Uterus (tissue), 4 donors: Measurements from ENCODE around the gene BTBD6. TPM values are rescaled to one million over a fixed set of nuclear protein-coding genes. Genes with fewer than 3 reads are reported as not detected.

Experiments
- DNase-seq, 2 donors: peaks; one replicate each; pipeline ENCODE4 v3.0.0-alpha.2; 2019 to 2020
- H3K27ac ChIP-seq, 2 donors: fragments of 200-600 bp; sonication (generic); 1 replicate in 1 of 2; 2 replicates in 1 of 2; pipeline ENCODE4 v1.5.1; 2016 to 2018
- H3K27me3 ChIP-seq, 2 donors: fragments of 200-600 bp; sonication (generic); one replicate each; pipeline ENCODE4 v1.5.1; 2018 to 2019; ENCODE audit warnings: control low read depth in 1 of 2
- H3K36me3 ChIP-seq, 2 donors: fragments of 200-600 bp; sonication (generic); one replicate each; pipeline ENCODE4 v1.5.1; 2019; ENCODE audit warnings: control low read depth in 1 of 2
- H3K4me1 ChIP-seq, 2 donors: fragments of 200-600 bp; sonication (generic); one replicate each; pipeline ENCODE4 v1.5.1; 2018 to 2019; ENCODE audit warnings: control low read depth in 1 of 2
- H3K4me3 ChIP-seq, 2 donors: fragments of 200-600 bp; sonication (generic); 1 replicate in 1 of 2; 2 replicates in 1 of 2; pipeline ENCODE4 v1.5.1; 2018 to 2019; ENCODE audit warnings: mild to moderate bottlenecking in 1 of 2
- H3K9me3 ChIP-seq, 2 donors: fragments of 200-600 bp; sonication (generic); one replicate each; pipeline ENCODE4 v1.5.1; 2019; ENCODE audit warnings: control low read depth in 1 of 2
- POLR2A ChIP-seq, 2 donors: fragments of 450-650 bp; IDR thresholded peaks; one replicate each; pipeline ENCODE4 v1.6.1; 2016; ENCODE audit warnings: antibody characterized with exemption in 2 of 2, mild to moderate bottlenecking in 1 of 2, moderate library complexity in 1 of 2
- intact Hi-C: fragments of 100-400 bp; cut with DNase I; formaldehyde crosslinking; loops from one replicate; pipeline ENCODE4 v1.15.1; 2023; ENCODE audit warnings: low total_unique reads
- total RNA-seq, 4 donors: library from RNA; depleted of rRNA in 3 of 4; stranded (reverse); fragments of >200 nt in 3 of 4; gene quantifications; one replicate each; pipeline versions ENCODE4 v1.1.0 to v1.2.4, GENCODE V29; 2014 to 2023
- TF ChIP-seq, protein P1 (sequence below), 4 experiments: fragments of 200-600 bp in 2 of 4; fragments of 450-650 bp in 2 of 4; sonication (generic) in 2 of 4; IDR thresholded peaks; one replicate each; pipeline ENCODE4 v1.5.1; 2016 to 2019; ENCODE audit warnings: antibody characterized with exemption in 4 of 4, mild to moderate bottlenecking in 2 of 4, moderate library complexity in 1 of 4
- donor health status: DM: yes; HTN: yes; CAD: no.

The BTBD6 gene
- total RNA-seq, 4 donors from 2014 or later: 12.8 to 41.9 (median 27.9) TPM

DNA sequence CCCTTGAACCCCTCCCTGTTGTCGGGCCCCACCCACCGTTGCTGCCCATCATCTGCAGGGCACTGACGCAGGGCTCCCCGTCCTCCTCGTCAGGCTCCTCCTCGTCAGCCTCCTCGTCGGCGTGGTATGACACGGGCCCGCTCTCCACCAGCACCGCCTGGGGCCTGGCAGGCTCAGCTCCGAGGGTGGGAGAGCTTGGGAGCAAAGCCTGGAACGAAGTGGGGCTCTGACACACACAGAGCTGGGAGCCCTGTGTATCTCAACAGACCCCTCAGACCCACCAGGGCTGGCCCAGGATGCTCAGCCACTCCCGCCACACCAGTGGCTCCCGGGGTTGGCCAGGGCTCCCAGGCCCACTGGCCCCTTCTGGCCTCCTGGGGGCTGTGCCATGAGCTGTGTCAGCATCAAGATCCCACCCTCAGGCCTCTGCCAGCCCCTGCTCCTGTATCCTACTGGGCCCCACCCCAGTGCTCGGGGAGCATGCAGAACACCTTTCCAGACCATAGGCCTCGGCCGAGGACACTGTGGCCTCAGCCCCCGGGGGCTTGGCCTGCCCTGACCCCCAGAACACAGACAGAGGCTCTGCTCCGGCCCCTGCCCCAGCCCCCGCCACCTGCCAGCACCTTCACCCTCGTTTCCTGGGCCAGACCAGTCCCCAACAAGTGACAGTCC, 37.1 kb upstream of the BTBD6 start:
- Histone ChIP-seq H3K27ac (no peak overlapping the region), H3K9me3 (no peaks in the 10 kb centered on the region), H3K27me3 (no peaks in the 10 kb centered on the region), H3K36me3 (no peaks in the 10 kb centered on the region), H3K4me1 (no peaks in the 10 kb centered on the region), H3K4me3 (no peak overlapping the region)
- no peak for TF ChIP-seq POLR2A (IDR thresholded peaks at IDR 0.05)
- TF ChIP-seq, protein P1, sequence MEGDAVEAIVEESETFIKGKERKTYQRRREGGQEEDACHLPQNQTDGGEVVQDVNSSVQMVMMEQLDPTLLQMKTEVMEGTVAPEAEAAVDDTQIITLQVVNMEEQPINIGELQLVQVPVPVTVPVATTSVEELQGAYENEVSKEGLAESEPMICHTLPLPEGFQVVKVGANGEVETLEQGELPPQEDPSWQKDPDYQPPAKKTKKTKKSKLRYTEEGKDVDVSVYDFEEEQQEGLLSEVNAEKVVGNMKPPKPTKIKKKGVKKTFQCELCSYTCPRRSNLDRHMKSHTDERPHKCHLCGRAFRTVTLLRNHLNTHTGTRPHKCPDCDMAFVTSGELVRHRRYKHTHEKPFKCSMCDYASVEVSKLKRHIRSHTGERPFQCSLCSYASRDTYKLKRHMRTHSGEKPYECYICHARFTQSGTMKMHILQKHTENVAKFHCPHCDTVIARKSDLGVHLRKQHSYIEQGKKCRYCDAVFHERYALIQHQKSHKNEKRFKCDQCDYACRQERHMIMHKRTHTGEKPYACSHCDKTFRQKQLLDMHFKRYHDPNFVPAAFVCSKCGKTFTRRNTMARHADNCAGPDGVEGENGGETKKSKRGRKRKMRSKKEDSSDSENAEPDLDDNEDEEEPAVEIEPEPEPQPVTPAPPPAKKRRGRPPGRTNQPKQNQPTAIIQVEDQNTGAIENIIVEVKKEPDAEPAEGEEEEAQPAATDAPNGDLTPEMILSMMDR (IDR thresholded peaks at IDR 0.05): no peak
- DNase-seq: no peak
- intact Hi-C loops: no loop called here

DNA sequence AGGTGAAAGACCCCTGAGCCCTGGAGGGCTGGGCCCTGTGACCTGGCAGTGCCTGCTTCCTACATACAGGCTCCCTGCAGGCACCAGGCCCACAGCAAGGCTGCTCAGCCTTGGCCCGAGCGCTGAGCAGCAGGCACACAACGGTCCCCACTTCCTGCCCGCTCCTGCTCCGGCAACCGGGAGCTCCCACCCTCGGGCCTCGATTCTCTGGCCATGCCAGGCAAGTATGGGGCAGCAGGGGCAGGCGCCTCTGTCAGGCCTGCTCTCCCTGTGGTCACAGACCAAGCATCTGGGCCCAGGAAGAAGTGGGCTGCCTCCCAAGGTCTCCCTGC, 36.6 kb upstream of the BTBD6 start:
- no peaks in the 10 kb centered on the region for H3K9me3 ChIP-seq
- intact Hi-C loops: no loop called here
- no peaks in the 10 kb centered on the region for H3K4me1 ChIP-seq
- no peak overlapping the region for H3K27ac ChIP-seq
- H3K36me3 ChIP-seq: no peaks in the 10 kb centered on the region
- TF ChIP-seq, protein P1 (IDR thresholded peaks at IDR 0.05): no peak
- TF ChIP-seq POLR2A (IDR thresholded peaks at IDR 0.05): no peak
- H3K4me3 ChIP-seq: no peak overlapping the region
- DNase-seq: no peak
- H3K27me3 ChIP-seq: no peaks in the 10 kb centered on the region

DNA sequence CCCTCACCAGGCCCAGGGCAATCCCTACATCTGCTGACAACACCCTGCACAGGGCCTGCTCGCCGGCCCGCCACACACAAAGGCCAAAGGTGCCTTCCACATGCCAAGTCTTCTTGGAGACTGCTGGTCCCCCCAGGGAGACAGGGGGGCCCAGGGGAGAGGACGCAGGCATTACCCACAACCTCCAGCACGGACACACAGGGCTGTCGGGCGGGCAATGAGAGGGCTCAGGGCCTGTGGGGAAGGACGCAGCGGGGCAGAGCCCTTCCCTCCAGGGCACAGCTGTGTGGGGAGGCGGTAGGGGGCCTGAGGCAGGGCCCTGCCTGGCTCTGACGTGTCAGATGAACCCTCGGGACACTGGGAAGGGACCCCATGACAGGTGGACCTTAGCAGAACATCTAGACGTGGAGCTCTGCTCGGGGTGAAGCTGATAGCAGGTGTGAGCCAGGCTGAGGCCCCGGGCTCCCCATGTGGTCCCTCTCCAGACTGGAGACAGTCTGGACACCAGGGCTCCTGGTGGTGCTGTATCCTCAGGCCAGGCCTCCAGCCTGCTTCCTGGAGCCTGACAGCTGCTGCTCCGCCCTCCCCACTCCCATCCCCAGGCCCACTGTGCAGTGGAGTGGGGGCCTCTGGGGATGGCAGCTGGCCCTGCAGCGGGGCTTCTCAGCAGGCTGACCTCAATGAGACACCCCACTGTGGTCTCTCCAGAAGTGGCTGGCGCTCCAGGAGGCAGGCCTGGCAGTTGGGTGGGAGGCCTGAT, 35.6 kb upstream of the BTBD6 start:
- H3K4me3 ChIP-seq: no peak overlapping the region
- DNase-seq: no peak
- intact Hi-C loops: no loop called here
- no peaks in the 10 kb centered on the region for H3K36me3 ChIP-seq
- H3K4me1 ChIP-seq: no peaks in the 10 kb centered on the region
- no peaks in the 10 kb centered on the region for H3K9me3 ChIP-seq
- H3K27ac ChIP-seq: no peak overlapping the region
- H3K27me3 ChIP-seq: no peaks in the 10 kb centered on the region
- no peak for TF ChIP-seq POLR2A (IDR thresholded peaks at IDR 0.05)

DNA sequence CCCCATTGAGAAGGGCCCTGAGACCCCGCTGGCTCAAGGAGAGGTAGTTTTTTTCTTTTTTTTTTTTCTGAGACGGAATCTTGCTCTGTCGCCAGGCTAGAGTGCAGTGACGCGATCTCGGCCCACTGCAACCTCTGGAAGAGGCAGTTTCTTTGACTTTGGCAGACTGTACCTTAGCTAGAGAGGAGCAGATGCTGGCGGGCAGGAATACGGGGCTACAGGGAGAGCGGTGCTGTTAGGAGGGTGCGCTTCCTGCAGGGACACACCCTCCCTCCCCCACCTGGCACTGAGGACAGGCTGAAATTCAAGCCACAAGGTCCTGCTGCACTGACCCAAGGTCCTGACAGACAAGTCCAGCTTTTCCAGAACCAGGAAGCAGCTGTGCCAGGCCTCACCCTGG, 35.0 kb upstream of the BTBD6 start:
- Histone ChIP-seq H3K4me1 (no peaks in the 10 kb centered on the region), H3K36me3 (no peaks in the 10 kb centered on the region), H3K4me3 (no peak overlapping the region), H3K27ac (no peak overlapping the region), H3K27me3 (no peaks in the 10 kb centered on the region), H3K9me3 (no peaks in the 10 kb centered on the region)
- intact Hi-C loops: no loop called here
- TF ChIP-seq, protein P1 (IDR thresholded peaks at IDR 0.05): no peak
- TF ChIP-seq POLR2A (IDR thresholded peaks at IDR 0.05): no peak
- no peak for DNase-seq

DNA sequence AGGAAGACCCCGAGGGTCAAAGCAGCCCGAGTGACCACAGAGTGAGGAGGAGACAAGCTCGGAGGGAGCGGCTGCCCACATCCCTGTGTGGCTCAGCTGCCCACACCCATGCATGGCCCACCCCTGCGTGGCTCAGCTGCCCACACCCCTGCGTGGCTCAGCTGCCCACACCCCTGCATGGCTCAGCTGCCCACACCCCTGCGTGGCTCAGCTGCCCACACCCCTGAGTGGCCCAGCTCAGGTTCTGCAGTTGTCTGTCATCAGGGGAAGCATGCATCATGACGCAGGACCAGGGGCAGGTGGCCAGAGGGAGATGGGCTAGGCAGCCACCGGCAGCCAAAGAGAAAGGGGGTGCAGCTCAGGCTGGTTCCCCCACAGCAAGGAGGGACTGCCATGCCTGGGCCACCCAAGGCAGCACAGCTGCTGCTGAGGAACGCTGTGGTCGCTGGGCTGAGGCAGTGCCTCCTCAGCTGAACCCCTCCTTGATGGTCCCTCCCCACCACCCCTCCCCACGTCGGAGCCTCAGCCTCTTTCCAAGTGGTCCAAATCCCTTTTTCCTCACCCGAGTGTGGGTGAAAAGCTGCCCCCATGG, 33.9 kb upstream of the BTBD6 start:
- no peak for DNase-seq
- intact Hi-C loops: no loop called here
- TF ChIP-seq POLR2A (IDR thresholded peaks at IDR 0.05): no peak
- TF ChIP-seq, protein P1 (IDR thresholded peaks at IDR 0.05): no peak
- Histone ChIP-seq H3K4me3 (no peak overlapping the region), H3K9me3 (no peaks in the 10 kb centered on the region), H3K4me1 (no peaks in the 10 kb centered on the region), H3K27me3 (no peaks in the 10 kb centered on the region), H3K27ac (no peak overlapping the region), H3K36me3 (no peaks in the 10 kb centered on the region)
